Fibroblast of skin of right quadriceps (primary cell): ENCODE measurements around the gene RND1.
A peak's percentile ranks its signal among the peaks of the same experiment; 100 is the strongest.
"Not testable (repeated sequence)": the region's sequence is repeated elsewhere in the genome, so short reads cannot be mapped to it uniquely, and the experiment has no call there.

Source experiments
- DNase-seq: peaks from one replicate; pipeline ENCODE4 v3.0.0-alpha.2; 2013

Gene RND1

DNA sequence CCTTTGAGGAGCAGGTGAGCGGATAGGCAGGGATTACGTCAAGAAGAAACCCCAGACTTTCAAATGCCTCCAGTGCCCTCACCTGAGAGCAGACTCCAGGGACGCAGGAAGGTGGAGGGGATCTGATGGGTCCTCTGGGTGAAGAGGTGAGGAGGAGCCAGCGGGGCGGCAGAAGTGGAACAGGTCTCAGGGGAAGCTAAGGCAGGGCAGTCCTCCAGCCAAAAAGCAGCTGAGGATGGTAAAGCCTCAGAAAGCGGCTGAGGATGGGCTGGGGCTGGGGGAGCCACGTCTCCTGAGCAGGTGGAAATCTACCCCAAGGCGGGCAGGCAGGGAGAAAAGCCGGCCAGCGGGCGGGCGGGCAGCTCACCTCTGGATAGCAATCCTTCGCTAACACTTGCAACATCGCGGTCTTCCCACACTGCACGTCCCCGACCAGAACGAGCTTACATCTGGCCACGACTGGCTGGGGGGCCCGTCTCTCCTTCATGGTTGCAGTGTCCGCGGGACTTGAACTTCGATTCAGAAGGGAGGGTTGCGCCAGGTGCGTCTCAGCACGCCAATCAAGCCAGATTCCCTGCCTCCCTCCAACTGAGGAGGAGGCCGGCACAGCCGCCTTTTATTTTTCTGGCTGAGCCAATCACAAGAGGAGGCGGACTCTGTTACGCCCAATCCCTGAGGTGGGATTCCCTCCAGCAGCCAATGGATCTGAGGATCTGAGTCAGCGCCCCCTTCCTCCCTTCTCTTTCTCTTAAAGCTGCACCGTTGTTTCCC is at the start of gene RND1:
RND1 (minus strand) TSS at position 590 of the 771 bp plus-strand sequence; CDS start at position 487, 103 bp downstream.
- DNase-seq: peak; percentile 87

DNA sequence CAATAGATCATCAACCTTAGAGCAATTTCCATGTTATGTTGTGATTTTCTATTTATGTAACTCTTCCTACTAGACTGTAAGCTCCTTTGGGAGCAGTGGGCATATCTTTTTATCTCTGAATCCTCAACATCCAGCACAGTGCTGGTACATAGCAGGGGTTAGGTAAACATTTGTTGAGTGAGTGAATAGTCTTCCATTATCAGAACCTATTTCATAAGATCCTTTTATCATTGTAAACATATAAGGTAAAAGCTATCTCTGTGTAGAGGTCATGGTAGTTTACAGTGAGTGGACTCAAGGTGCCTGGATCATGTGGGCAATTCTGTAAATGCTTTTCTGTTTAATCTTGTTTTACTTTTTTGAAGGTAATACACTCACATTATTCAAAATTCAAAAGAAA is 44.5 kb upstream of the RND1 start:
- no peak for DNase-seq

DNA sequence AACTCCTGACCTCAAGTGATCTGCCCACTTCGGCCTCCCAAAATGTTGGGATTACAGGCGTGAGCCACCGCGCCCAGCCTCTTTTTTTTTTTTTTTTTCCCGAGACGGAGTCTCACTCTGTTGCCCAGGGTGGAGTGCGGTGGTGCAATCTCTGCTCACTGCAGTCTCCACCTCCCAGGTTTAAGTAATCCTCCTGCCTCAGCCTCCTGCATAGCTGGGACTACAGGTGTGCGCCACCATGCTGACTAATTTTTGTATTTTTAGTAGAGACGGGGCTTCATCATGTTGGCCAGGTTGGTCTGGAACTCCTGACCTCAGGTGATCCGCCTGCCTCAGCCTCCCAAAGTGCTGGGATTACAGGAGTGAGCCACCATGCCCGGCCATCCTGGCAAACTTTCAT is 44.0 kb upstream of the RND1 start:
- not testable (repeated sequence) for DNase-seq

DNA sequence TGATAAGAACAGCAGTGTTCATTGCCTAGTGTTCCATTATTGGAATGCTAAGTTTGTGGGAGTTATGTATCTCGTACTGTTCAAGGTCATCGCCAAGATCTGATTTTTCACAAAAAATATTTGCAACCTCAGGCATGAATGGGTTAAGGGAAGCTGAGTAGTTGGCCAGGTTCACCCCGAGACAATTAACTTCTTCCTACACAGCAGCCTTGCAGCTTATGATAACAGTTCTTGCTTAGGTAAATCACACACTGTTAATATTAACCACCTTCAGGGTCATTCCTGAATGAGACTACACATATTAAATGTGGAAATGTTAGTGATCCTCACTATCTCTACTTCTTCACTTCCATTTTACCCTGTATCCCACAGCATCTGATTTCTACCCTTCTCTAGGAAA is 41.6 kb upstream of the RND1 start:
- no peak for DNase-seq

DNA sequence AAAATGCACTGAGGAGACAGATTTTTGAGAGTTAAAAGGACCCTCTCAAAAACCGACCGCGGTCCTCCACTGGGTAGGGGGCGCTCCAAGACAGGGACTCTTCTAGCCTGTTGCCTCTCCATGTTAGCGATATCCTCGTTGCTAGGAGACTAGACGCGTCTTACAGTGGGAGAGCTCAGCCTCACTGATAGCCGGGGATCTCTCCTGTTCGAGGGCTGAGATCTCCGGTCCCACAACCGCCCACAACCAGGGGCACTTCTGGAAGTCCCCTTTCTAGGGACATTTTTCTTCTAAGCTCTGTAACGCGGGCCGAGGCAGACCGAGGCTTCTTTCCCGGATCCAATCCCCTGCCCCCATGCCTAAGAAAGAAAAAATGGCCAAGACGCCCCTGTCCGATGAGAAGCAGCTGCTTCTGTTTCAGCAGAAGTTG is 38.3 kb upstream of the RND1 start:
- peak; percentile 84 for DNase-seq

DNA sequence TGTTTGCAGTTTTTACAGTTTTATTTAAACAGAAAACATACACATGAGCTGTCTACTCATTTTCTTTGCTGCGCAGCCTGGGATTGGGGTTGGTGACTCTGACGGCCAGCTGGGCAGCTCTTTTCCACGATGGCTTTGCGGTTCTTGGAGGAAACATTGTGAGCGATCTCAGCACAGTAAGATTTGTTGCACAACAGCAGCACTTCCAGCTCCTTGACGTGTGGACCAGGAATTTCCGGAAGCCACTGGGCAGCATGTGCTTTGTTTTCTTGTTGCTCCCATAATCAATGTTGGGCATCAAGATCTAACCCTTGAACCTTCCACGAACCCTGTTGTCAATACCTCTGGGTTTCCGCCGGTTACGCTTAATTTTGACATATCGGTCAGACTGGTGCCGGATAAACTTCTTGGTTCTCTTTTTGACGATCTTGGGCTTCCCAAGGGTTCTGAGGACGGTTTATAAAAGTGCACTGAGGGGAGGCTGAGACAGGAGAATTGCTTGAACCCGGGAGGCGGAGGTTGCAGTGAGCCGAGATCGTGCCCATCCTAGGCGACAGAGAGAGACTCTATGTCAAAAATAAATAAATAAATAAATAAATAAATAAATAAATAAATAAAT is 37.8 kb upstream of the RND1 start:
- DNase-seq: no peak

DNA sequence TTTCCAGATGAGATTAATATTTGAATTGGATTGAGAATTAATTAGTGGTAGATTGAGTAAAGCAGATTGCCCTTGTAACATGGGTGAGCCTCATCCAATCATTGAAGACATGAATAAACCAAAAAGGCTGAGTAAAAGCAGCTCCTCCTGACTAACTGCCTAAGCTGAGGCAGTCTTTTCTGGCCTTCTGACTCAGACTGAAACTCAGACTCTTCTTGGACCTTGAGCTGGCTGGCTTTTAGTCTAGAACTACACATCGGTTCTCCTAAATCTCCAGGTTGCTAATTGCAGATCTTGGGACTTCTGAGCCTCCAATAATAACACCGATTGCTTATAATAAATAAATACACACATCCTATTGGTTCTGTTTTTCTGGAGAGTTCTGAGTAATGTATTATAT is 35.6 kb upstream of the RND1 start:
- no peak for DNase-seq

DNA sequence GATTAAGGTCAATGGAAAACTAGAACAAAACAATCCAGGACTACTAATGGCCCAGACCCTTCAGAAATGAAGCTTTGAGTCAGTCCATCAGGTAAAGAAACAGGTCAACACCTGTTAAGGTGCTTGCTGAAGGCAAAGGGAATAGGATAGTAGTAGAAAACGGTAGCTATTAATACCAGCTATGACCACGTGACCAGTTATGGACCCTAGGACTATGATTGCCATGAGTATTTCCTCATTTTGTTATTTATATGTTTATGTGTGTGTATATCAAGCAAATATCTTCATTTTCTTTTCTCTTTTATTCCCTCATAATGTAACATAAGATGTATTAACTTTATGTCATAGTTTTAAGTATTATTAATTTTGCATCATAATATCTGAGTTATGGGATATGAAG is 34.0 kb upstream of the RND1 start:
- DNase-seq: no peak

DNA sequence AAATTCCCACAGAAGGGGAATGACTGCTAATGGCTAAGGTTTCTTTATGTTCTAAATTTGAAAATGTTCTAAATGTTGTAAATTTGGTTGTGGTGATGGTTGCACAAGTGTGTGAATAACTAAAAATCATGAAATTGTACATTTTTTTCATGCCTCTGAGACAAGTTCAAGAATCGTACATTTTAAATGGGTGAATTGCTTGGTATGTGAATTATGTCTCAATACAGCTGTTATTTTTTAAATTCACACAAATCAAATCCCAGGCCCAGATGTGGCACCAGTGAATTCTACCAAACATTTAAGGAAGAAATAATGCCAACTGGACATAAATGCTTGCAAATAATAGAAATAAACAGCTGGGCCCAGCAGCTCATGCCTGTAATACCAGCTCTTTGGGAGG is 28.6 kb upstream of the RND1 start:
- no peak for DNase-seq

DNA sequence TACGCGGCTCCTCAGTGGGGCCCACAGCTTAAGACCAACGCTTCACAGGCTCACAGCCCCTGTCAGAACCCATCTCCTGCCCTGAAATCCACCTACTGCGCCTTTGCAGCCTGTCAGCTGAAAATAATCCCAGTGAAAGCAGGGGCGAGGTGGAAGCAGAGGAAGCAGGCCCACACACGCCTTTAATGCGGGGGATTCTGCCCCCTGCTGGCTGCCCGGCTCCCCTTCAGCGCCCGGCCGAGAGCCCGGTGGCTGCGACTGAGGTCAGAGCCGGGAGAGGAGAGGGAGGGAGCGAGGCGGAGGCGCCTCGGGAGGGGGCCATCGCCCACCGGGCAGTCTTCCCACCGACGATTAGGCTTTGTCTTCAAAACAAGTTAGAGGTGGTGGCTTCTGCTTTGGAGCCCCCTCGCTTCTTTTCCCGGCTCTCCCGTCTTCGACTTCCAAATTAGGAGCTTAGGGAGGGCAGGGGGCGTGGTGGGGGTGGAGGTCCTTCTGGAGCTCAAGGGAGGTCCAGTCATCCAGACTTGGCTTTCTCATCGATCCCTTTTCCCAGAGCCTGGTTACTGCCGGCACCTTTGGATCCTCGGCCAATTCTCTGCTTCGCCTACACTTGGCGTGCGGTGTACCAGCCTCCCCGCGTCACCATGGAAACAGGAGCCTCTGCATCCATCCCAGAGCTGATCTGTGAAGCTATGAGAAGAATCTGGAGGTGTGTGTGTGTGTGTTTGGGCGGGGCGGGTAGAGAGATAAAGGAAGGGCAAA is 25.2 kb upstream of the RND1 start:
- DNase-seq: peak; percentile 61

DNA sequence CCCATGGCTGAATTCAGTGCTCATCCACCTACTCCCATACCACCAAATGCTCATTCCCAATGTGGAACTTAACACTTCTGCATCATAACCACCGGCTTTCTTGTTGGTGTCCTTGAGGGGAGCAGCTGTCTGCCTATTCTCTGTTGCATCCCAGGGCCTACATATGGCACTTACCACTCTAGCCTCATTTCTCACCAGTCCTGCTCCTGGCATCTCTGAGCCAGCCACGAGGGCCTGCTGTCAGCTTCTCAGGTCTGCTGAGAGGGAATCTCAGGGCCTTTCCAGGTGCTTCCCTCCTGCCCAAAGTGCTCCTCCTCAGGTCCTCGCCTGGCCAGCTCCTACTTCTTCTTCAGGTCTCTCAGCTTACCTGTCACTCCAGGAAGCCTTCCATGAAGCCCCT is 24.0 kb upstream of the RND1 start:
- no peak for DNase-seq

DNA sequence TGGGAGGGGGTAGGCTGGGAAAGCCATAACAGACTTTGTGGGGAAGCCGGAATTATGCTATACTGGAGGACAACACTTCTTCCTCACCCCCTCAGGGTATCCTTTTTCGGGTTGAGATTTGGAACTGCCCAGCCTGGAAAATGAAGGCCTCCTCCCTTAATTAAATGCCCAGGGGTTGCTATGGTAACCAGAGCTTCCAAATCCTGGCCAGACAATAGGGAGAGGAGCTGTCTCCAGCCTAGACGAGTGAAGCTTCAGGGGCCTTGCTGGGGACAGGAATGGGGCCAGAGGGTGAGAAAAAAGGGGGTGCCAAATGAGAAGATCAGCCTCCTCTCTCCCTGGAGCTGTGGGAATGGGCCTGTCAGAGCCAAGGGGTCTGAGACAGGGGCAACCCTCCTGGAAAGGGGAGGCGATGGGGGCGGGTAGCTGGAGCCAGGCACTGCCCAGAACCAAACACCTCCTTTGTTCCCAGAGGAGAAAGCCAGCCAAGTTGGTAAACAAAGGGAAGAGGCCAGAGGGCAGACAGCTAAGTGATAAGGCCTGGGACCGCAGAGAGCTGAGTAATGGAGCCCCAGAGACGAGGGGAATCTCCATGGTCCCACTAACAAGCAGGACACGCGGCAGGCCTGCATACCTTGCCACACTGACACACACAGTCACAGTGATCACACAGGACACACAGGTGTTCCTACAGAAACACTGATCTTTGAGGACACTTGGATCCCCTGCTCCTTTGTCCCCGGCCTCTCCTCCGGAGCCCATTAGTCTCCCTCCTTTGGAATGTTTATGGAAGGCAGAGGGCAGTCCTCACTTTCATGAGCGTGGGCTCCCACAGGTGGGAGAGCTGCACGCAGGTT is 17.9 kb upstream of the RND1 start:
- no peak for DNase-seq

DNA sequence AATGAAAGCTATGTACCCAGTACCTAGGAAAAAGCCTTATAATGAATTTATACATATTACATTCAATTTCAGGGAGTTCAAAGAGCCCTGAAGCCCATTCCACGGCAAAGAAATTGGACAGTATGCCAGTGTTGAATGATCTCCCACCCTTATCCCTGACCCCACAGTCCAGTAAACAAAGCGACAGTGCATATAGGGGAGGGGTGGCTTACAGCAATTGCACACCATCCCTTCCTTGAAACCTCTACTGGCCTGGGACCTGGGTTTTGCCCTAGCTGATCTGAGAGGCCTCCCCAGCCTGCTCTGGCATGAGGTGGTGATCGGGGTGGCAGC is 17.3 kb upstream of the RND1 start:
- DNase-seq: no peak

DNA sequence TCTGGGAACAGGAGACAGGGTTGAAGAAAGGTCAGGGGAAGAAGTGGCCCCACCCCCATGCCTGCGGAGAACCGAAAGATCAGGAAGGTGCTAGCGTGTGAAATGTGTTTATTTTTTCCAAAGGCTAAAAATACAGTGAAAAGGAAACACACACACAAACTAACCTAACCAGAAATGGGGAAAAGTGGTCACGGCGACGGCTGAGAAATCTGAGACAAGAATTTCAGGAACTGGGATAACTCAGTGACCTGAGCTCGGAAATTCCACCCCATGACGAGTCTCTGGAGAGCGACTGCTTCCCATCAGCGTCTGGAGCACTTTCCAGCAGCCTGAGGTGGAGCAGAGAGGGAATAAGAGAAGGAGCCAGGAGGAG is 16.6 kb upstream of the RND1 start:
- DNase-seq: peak; percentile 49

DNA sequence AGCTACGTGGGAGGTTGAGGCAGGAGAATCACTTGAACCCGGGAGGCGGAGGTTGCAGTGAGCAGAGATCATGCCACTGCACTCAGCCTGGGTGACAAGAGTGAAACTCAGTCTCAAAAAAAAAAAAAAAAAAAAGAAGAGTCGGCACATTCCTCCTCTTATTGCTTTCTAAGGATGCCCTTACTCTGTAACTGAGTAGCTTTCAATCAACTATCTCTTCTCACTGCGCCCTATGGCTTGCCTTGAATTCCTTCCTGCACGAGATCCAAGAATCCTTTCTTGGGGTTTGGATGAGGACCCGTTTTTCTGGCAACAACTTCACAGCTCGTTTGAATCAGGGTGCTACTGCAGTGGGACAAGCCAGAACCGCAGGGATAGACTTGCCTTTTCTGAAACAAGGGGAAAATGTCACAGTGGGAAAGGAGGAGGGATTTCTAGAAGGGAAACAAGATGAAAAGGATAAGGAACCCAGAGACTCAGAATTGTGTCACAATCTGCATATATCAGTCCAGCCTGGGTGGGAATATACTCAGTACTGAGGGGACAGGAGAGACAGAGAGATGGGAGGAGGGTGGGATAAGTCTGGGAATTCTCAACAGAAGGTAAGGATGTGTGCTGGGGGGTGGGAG is 16.1 kb upstream of the RND1 start:
- no peak for DNase-seq

DNA sequence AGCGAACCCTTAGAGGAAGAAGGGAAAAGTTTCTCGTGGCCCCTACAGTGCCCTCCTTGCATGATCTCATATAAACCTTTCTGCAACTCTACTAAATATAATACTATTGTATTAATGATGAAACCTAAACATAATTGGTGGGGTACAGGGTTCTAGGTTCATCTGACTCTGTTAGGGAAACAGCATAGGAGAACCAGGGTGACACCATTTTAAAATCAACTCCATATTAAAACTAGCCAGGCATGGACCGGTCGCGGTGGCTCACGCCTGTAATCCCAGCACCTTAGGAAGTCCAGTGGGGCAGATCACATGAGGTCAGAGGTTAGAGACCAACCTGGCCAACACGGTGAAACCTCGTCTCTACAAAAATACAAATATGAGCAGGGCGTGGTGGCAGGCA is 15.0 kb upstream of the RND1 start:
- no peak for DNase-seq

DNA sequence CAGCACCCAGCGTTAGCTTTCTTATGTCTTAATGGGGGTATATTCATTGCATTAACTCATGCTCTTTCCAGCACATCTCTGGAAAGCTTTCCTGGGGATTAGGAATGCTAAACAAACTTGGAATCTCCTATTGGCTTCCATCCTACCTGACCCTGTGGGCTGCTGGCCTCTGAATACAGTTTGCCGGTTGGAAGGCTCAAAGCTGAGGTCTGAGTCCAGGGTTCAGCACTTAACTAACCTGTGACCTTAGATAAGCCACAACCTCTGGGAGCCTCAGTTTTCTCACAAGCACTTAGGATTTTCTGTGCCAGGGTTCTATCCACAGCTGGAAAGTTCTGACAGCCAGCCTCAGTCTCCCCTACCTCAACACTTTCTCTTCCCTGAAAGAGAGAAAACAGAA is 12.9 kb upstream of the RND1 start:
- no peak for DNase-seq

DNA sequence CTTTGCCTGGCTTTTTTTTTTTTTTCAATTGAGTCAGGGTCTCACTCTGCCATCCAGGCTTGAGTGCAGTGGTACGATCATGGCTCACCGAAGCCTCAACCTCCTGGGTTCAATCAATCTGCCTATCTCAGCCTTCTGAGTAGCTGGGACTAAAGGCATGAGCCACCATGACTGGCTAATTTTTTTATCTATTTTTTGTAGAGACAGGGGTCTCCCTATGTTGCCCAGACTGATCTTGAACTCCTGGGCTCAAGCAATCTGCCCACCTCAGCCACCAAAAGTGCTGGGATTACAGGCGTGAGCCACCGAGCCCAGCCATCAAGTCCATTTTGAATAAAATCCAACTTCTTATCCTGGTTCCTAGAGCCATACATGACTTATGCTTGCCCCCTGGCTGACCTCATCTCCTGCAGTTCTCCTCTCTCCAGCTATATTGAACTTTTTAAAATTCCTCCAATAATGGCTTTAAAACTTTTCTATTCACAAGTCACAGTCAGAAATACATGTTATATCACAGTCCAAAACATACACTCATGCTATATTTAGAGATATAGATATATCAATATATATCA is 10.4 kb upstream of the RND1 start:
- no peak for DNase-seq

DNA sequence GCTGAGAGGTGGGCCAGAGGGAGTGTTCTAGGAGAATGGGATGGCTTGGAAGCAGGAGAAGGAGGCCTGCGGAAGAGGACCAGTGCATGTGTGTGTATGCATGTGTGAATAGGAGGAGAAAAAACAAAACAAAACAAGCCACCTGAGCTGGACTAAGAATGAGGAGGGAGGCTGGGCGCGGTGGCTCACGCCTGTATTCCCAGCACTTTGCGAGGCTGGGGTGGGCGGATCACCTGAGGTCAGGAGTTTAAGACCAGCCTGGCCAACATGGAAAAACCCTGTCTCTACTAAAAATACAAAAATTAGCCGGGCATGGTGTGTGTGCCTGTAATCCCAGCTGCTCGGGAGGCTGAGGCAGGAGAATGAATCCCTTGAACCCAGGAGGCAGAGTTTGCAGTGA is 7.9 kb upstream of the RND1 start:
- DNase-seq: not testable (repeated sequence)

DNA sequence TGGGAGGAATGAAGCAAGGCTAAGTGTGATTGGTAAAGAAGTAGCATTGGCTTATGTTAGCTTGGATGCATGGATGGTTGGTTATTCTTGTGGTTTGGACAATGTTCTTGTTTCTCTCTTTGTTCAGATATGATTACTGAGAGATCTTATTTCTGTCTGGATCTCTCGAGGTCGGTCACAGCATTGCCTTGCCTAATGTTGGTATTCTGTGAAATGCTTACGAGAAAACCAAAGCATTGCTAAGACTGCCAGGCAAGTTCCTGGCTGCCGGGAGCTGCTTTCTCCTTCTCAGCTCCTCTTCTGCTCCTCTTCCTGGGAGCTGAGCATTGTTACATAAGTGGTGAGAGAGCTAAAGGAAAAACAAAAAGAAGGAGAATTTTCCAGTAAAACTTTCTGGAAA is 7.4 kb upstream of the RND1 start:
- DNase-seq: no peak

DNA sequence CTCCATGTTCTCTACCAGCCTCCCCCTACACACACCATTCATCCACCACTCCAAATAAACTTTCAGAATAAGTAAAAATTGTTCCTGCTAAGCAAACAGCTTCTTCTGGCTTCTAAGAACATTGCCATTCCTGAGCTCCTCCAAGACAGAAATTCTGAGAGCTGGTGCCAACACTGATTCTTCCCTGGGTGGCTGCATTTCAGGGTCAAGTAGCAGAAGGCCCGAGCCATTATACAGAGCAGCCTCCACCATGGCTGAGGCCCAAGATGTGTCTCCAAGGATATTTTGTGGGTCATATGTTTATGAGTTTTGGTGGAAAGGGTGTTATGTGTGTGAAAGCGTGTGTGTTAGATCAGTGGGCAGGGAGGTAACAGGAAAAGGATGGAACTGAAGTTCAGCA is 3.5 kb upstream of the RND1 start:
- DNase-seq: no peak

DNA sequence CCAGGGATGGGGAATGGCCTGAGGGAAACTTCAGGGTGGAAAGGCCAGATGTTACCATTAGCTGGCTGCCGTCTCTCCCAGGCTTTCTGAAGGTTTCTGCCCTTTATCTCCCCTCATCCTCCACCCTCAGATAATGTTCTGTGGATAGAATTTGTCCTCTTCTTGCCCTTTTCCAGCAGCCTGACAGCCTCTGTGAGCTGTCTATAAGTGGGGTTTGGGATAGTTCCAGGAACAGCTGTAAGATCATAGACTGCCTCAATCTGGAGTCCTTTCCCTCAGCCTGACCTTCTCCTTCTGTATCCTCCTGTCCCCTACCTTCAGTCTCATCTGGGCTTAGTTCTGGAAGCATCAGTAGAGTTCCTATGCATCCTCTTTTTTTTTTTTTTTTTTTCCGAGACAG is 2.8 kb upstream of the RND1 start:
- no peak for DNase-seq
